A673 (cell line): ENCODE results near the gene CISH.

Source experiments
- CTCF ChIP-seq: fragments of 300-800, 200-600 bp; sonication (generic); conservative IDR thresholded peaks from 2 replicates; pipeline ENCODE4 v1.5.1; 2017; ENCODE audit warnings: low read depth, mild to moderate bottlenecking, antibody characterized with exemption, low read length, moderate library complexity, mixed read lengths
- EZH2 ChIP-seq: fragments of 200-600 bp; sonication (generic); IDR thresholded peaks from 2 replicates; pipeline ENCODE4 v1.6.1; 2017; ENCODE audit warnings: borderline replicate concordance, low read depth, mild to moderate bottlenecking, mixed read lengths, antibody characterized with exemption, low read length; ENCODE audit not compliant: poor library complexity, severe bottlenecking

- TF ChIP-seq CTCF, result no peak
- TF ChIP-seq EZH2, result no peak
Measured at GRCh38 chr3:50587373-50587772, 24.2 kb downstream of the CISH start.
